ENCODE measurements around the gene NLRP13. TPM values are rescaled to one million over a fixed set of nuclear protein-coding genes. Genes with fewer than 3 reads are reported as not detected.

Gene NLRP13
- total and polyA plus RNA-seq, 7 donors: not detected

DNA sequence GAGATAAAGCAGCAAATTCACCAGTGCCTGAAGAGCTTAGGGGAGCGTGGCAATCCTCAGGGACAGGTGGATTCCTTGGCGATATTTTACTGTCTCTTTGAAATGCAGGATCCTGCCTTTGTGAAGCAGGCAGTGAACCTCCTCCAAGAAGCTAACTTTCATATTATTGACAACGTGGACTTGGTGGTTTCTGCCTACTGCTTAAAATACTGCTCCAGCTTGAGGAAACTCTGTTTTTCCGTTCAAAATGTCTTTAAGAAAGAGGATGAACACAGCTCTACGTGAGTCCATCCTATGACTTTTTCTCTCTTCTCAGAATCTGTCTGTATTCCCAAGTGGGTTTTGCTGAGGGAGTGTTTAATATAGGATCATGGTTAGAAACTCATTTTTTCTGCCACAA lies 73.2 kb downstream of the NLRP13 start:
- TF ChIP-seq, protein P1, sequence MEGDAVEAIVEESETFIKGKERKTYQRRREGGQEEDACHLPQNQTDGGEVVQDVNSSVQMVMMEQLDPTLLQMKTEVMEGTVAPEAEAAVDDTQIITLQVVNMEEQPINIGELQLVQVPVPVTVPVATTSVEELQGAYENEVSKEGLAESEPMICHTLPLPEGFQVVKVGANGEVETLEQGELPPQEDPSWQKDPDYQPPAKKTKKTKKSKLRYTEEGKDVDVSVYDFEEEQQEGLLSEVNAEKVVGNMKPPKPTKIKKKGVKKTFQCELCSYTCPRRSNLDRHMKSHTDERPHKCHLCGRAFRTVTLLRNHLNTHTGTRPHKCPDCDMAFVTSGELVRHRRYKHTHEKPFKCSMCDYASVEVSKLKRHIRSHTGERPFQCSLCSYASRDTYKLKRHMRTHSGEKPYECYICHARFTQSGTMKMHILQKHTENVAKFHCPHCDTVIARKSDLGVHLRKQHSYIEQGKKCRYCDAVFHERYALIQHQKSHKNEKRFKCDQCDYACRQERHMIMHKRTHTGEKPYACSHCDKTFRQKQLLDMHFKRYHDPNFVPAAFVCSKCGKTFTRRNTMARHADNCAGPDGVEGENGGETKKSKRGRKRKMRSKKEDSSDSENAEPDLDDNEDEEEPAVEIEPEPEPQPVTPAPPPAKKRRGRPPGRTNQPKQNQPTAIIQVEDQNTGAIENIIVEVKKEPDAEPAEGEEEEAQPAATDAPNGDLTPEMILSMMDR (IDR thresholded peaks at IDR 0.05): no peak
- Histone ChIP-seq H3K27me3 (ENCODE audit: insufficient read depth in 3 of 3, low read length in 2 of 3) (no peaks in the 10 kb centered on the region), H3K9me3 (peaks cover under 1% of the 10 kb centered on the region), H3K27ac (no peak overlapping the region), H3K36me3 (ENCODE audit: insufficient read depth in 1 of 2, low read depth in 1 of 2) (no peaks in the 10 kb centered on the region), H3K4me1 (no peaks in the 10 kb centered on the region), H3K4me3 (no peak overlapping the region)
- intact Hi-C loops (cut with DNase I): no loop called here
- ATAC-seq (no peak), DNase-seq (no peak)
- 58 to 64% (median 61%) methylated on average over 5 of the region's 5 CpGs for whole genome bisulfite sequencing, 3 donors

DNA sequence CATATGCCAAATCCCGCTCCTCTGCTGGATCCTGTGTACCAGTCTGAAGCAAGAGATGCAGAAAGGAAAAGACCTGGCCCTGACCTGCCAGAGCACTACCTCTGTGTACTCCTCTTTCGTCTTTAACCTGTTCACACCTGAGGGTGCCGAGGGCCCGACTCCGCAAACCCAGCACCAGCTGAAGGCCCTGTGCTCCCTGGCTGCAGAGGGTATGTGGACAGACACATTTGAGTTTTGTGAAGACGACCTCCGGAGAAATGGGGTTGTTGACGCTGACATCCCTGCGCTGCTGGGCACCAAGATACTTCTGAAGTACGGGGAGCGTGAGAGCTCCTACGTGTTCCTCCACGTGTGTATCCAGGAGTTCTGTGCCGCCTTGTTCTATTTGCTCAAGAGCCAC lies 73.7 kb downstream of the NLRP13 start:
- 90 to 93% (median 92%) methylated on average over 14 of the region's 14 CpGs for WGBS, 3 donors
- no peaks in the 10 kb centered on the region for H3K4me1 ChIP-seq
- no peaks in the 10 kb centered on the region for H3K36me3 ChIP-seq (ENCODE audit: insufficient read depth in 1 of 2, low read depth in 1 of 2)
- ATAC-seq (no peak), DNase-seq (no peak)
- H3K27me3 ChIP-seq (ENCODE audit: insufficient read depth in 3 of 3, low read length in 2 of 3): no peaks in the 10 kb centered on the region
- no peak overlapping the region for H3K27ac ChIP-seq
- H3K4me3 ChIP-seq: no peak overlapping the region
- intact Hi-C loops (cut with DNase I): no loop called here
- TF ChIP-seq, protein P1 (IDR thresholded peaks at IDR 0.05): no peak
- H3K9me3 ChIP-seq: no peaks in the 10 kb centered on the region

DNA sequence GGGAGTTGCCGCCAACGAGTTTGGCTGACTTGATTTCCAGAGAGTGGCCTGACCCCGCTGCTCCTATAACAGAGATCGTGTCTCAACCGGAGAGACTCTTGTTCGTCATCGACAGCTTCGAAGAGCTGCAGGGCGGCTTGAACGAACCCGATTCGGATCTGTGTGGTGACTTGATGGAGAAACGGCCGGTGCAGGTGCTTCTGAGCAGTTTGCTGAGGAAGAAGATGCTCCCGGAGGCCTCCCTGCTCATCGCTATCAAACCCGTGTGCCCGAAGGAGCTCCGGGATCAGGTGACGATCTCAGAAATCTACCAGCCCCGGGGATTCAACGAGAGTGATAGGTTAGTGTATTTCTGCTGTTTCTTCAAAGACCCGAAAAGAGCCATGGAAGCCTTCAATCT lies 74.2 kb downstream of the NLRP13 start:
- intact Hi-C loops (cut with DNase I): no loop called here
- H3K9me3 ChIP-seq: no peaks in the 10 kb centered on the region
- H3K4me1 ChIP-seq: no peaks in the 10 kb centered on the region
- H3K4me3 ChIP-seq: no peak overlapping the region
- H3K27ac ChIP-seq: no peak overlapping the region
- TF ChIP-seq, protein P1 (IDR thresholded peaks at IDR 0.05): no peak
- DNase-seq (no peak), ATAC-seq (no peak)
- WGBS, 3 donors: 88 to 92% (median 89%) methylated on average over 23 of the region's 23 CpGs
- no peaks in the 10 kb centered on the region for H3K36me3 ChIP-seq (ENCODE audit: insufficient read depth in 1 of 2, low read depth in 1 of 2)
- no peaks in the 10 kb centered on the region for H3K27me3 ChIP-seq (ENCODE audit: insufficient read depth in 3 of 3, low read length in 2 of 3)

DNA sequence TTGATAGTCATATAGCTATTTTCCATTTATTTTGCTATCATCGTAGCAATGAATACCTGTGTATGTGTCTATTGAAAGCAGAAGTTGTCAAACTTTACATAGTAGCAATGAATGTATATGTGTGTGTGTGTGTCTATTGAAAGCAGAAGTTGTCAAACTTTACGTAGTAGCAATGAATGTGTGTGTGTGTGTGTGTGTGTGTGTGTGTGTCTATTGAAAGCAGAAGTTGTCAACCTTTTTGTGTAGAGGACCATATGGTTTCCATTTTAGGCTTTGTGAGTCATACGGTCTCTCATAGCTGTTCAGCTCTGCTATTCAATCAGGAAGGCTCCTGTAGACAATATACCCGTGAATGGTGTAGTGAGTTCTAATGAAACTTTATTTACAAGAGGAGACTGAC lies 75.0 kb downstream of the NLRP13 start:
- intact Hi-C loops (cut with DNase I): no loop called here
- Histone ChIP-seq H3K27me3 (ENCODE audit: insufficient read depth in 3 of 3, low read length in 2 of 3) (no peaks in the 10 kb centered on the region), H3K36me3 (ENCODE audit: insufficient read depth in 1 of 2, low read depth in 1 of 2) (no peaks in the 10 kb centered on the region), H3K4me3 (no peak overlapping the region), H3K27ac (no peak overlapping the region), H3K4me1 (no peaks in the 10 kb centered on the region), H3K9me3 (no peaks in the 10 kb centered on the region)
- 67 to 90% (median 71%) methylated on average over 4 of the region's 4 CpGs for WGBS, 3 donors
- DNase-seq (no peak), ATAC-seq (no peak)
- TF ChIP-seq, protein P1 (IDR thresholded peaks at IDR 0.05): no peak

DNA sequence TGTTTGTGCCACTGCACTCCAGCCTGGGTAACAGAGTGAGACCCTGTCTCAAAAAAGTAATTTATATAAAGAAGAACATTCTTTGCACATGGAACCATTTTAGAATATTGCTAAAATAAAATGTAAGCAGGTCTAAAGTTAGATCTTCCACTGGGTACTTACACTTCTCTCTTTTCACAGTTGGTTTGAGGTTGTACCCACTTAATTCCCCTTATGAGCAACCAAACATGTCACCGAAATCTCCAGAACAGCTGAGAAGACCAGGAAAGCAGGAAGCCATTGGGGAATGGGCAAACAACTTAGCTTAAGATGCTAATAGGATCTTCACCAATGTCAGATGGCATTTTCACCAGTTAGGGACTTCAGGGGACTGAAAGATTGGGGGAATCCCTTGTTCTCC lies 77.0 kb downstream of the NLRP13 start:
- DNase-seq (no peak), ATAC-seq (no peak)
- no peak overlapping the region for H3K27ac ChIP-seq
- H3K4me1 ChIP-seq: no peaks in the 10 kb centered on the region
- intact Hi-C loops (cut with DNase I): no loop called here
- H3K4me3 ChIP-seq: no peak overlapping the region
- 47 to 79% (median 62%) methylated on average over 1 of the region's 1 CpG for WGBS, 3 donors
- TF ChIP-seq, protein P1 (IDR thresholded peaks at IDR 0.05): no peak
- H3K9me3 ChIP-seq: no peaks in the 10 kb centered on the region
- H3K27me3 ChIP-seq (ENCODE audit: insufficient read depth in 3 of 3, low read length in 2 of 3): no peaks in the 10 kb centered on the region
- no peaks in the 10 kb centered on the region for H3K36me3 ChIP-seq (ENCODE audit: insufficient read depth in 1 of 2, low read depth in 1 of 2)
